HepG2 (cell line): Measurements from ENCODE around the gene CASS4. TPM values are rescaled to one million over a fixed set of nuclear protein-coding genes. Genes with fewer than 3 reads are reported as not detected.

Experiments
- ATAC-seq: fragments of 200-7000 bp; cut with Tn5 transposase; 3 replicates; pipeline ENCODE4 v1.9.1; 2020; ENCODE audit warnings: mild to moderate bottlenecking, moderate library complexity
- BruUV-seq: library from RNA; stranded (reverse); fragments of 400-500 nt; replicated peaks from 2 replicates; lab custom pipeline; 2021; lab: Mats Ljungman, UMichigan
- CTCF ChIA-PET: fragments of 300-600 bp; formaldehyde crosslinking; extraction: SDS; loops from one replicate; lab custom pipeline; 2021; ENCODE audit warnings: low total read pairs, inconsistent platforms, low intra/inter-chr PET ratio; lab: Yijun Ruan, JAX
- POLR2A ChIA-PET: fragments of 350-600 bp; sonication (Branson Sonifier 250); formaldehyde crosslinking; loops from one replicate; lab custom pipeline; 2020; ENCODE audit warnings: antibody characterized with exemption, inconsistent platforms; lab: Yijun Ruan, JAX
- DNase-seq: peaks from one replicate; pipeline ENCODE4 v3.0.0-alpha.2; 2015; ENCODE audit warnings: low spot score
- FAIRE-seq: peaks from 3 replicates; lab custom pipeline; 2011; peaks lifted over from hg19 to GRCh38; lab: Jason Lieb, UNC
- H2AFZ ChIP-seq: one replicate; pipeline ENCODE4 v1.6.1; 2011; ENCODE audit warnings: low read length, inconsistent platforms
- H3K27ac ChIP-seq: fragments of 300-600 bp; 3 replicates; pipeline ENCODE4 v1.8.0; 2011; ENCODE audit warnings: mixed run types, mild to moderate bottlenecking, mixed read lengths, low read length, inconsistent platforms; ENCODE audit not compliant: insufficient read depth; ENCODE audit errors: extremely low read length
- H3K27me3 ChIP-seq, 2 experiments: fragments of 200-600 bp in 1 of 2; 2 replicates in 1 of 2; 3 replicates in 1 of 2; pipeline versions ENCODE4 v1.6.0 to v1.8.0; 2011; ENCODE audit warnings: low read length in 2 of 2, mild to moderate bottlenecking in 2 of 2, moderate library complexity in 2 of 2, inconsistent platforms in 1 of 2; ENCODE audit not compliant: insufficient read depth in 2 of 2, control insufficient read depth in 1 of 2
- H3K36me3 ChIP-seq, 2 experiments: fragments of 200-600 bp in 1 of 2; replicated peaks in 1 of 2; 2 replicates in 1 of 2; 3 replicates in 1 of 2; pipeline versions ENCODE4 v1.5.1 to v1.8.0; 2011; ENCODE audit warnings: low read length in 2 of 2, inconsistent platforms in 1 of 2; ENCODE audit not compliant: insufficient read depth in 2 of 2, control insufficient read depth in 1 of 2
- H3K4me1 ChIP-seq: 2 replicates; pipeline ENCODE4 v1.5.1; 2012; ENCODE audit warnings: low read length, inconsistent platforms; ENCODE audit not compliant: insufficient read depth
- H3K4me2 ChIP-seq: 2 replicates; pipeline ENCODE4 v1.6.0; 2011; ENCODE audit warnings: low read depth, low read length, inconsistent platforms
- H3K4me3 ChIP-seq, 3 experiments: fragments of 200-600 bp in 1 of 3; sonication (generic), shearing (Covaris generic) in 1 of 3; replicated peaks in 1 of 3; 2 replicates each; pipeline ENCODE4 v1.5.1; 2011 to 2016; ENCODE audit warnings: low read length in 3 of 3, inconsistent platforms in 2 of 3, low read depth in 2 of 3, mild to moderate bottlenecking in 2 of 3, control low read depth in 1 of 3, mixed read lengths in 1 of 3; ENCODE audit not compliant: insufficient read depth in 1 of 3
- H3K79me2 ChIP-seq: one replicate; pipeline ENCODE4 v1.6.1; 2011; ENCODE audit warnings: low read length, inconsistent platforms; ENCODE audit not compliant: insufficient read depth
- H3K9ac ChIP-seq: 2 replicates; pipeline ENCODE4 v1.6.0; 2011; ENCODE audit warnings: mild to moderate bottlenecking, low read depth, low read length, inconsistent platforms; ENCODE audit not compliant: insufficient read depth
- H3K9me3 ChIP-seq: 2 replicates; pipeline ENCODE4 v1.5.1; 2012; ENCODE audit warnings: mild to moderate bottlenecking, low read length
- H4K20me1 ChIP-seq: 2 replicates; pipeline ENCODE4 v1.6.0; 2011; ENCODE audit warnings: inconsistent platforms, mild to moderate bottlenecking, low read length, moderate library complexity; ENCODE audit not compliant: insufficient read depth
- DNMT1 ChIP-seq: sonication (generic); formaldehyde crosslinking; IDR thresholded peaks from 2 replicates; pipeline ENCODE4 v1.5.1; 2020; ENCODE audit warnings: mild to moderate bottlenecking, missing genetic modification reagents
- PRMT3 ChIP-seq: sonication (generic); formaldehyde crosslinking; IDR thresholded peaks from 2 replicates; pipeline ENCODE4 v1.8.1; 2022; ENCODE audit warnings: low read depth, mild to moderate bottlenecking, moderate library complexity, missing genetic modification reagents, borderline replicate concordance
- THYN1 ChIP-seq: sonication (generic); formaldehyde crosslinking; IDR thresholded peaks from 2 replicates; pipeline ENCODE4 v1.8.1; 2023; ENCODE audit warnings: low read depth, mild to moderate bottlenecking, moderate library complexity, missing genetic modification reagents, borderline replicate concordance
- ZBTB2 ChIP-seq: sonication (generic); formaldehyde crosslinking; IDR thresholded peaks from 2 replicates; pipeline ENCODE4 v1.8.0; 2022; ENCODE audit warnings: low read depth, missing genetic modification reagents
- ZNF143 ChIP-seq: sonication (generic); formaldehyde crosslinking; IDR thresholded peaks from 2 replicates; pipeline ENCODE4 v1.4.0; 2020; ENCODE audit warnings: missing genetic modification reagents
- ZNF770 ChIP-seq: sonication (generic); formaldehyde crosslinking; IDR thresholded peaks from 2 replicates; pipeline ENCODE4 v1.5.0; 2020; ENCODE audit warnings: mild to moderate bottlenecking, missing genetic modification reagents
- ZNF850 ChIP-seq: sonication (generic); formaldehyde crosslinking; conservative IDR thresholded peaks from 2 replicates; pipeline ENCODE4 v1.9.0; 2021; ENCODE audit warnings: mild to moderate bottlenecking, missing genetic modification reagents
- WGBS: methylation state at CpG from one replicate; pipeline ENCODE4 v1.1.6; 2017; ENCODE audit warnings: low lambda C conversion rate; 5-methylcytosine and 5-hydroxymethylcytosine counted together
- in situ Hi-C: cut with HindIII; loops from 2 replicates; pipeline ENCODE4 v1.10.0; 2017; ENCODE audit warnings: low pct_unique_long_range_greater_than_20kb; ENCODE audit not compliant: extremely low pct_ligation_motif_present
- intact Hi-C: fragments of 100-400 bp; cut with micrococcal nuclease; formaldehyde crosslinking; loops from one replicate; pipeline ENCODE4 v1.10.0; 2022; ENCODE audit not compliant: unreplicated experiment
- polyA plus RNA-seq, 8 experiments: library from polyadenylated mRNA; depleted of rRNA in 3 of 8; stranded (reverse) in 7 of 8; unstranded in 1 of 8; fragments of >200 nt; fragmentation: Illumina TruSeq in 4 of 8; extraction: Trizol in 4 of 8; gene quantifications; 2 replicates each; pipeline versions ENCODE4 v1.2.1 to v1.2.3, GENCODE V29; 2011 to 2016; ENCODE audit warnings: low read depth in 4 of 8, missing spikeins in 1 of 8, mixed read lengths in 1 of 8; ENCODE audit not compliant: insufficient read depth in 1 of 8
- total RNA-seq, 5 experiments: library from RNA; depleted of rRNA; stranded (reverse); fragments of >200 nt; fragmentation: Illumina TruSeq; extraction: Trizol; gene quantifications; 2 replicates each; pipeline ENCODE4 v1.2.3, GENCODE V29; 2016; ENCODE audit warnings: low read depth in 1 of 5
- TF ChIP-seq, protein P1 (sequence below): fragments of 450-650 bp; IDR thresholded peaks from 2 replicates; pipeline ENCODE4 v1.6.1; 2017; ENCODE audit warnings: mild to moderate bottlenecking

The CASS4 gene
- total and polyA plus RNA-seq, 2 of the 13 experiments (the other 11 are each of a cell fraction or from before 2014, with no cell fraction given): 0.17 to 0.49 TPM

GRCh38 chr20:56488566-56488965 is 76.5 kb downstream of the CASS4 start:
- Histone ChIP-seq H3K9me3 (no peaks in the 10 kb centered on the region), H3K4me1 (no peaks in the 10 kb centered on the region), H3K4me2 (no peak overlapping the region), H3K36me3 (peaks cover 29 to 71% of the 10 kb centered on the region in 2 experiments), H3K9ac (no peak overlapping the region), H3K27ac (no peak overlapping the region), H2AFZ (no peak overlapping the region), H3K4me3 (no peak overlapping the region), H3K79me2 (no peaks in the 10 kb centered on the region), H3K27me3 (no peaks in the 10 kb centered on the region), H4K20me1 (no peaks in the 10 kb centered on the region; the same call in 1 of the 2 replicates)
- TF ChIP-seq PRMT3 (no peak), DNMT1 (CRISPR knock-in tag) (no peak), ZNF143 (CRISPR knock-in tag) (no peak), ZNF770 (CRISPR knock-in tag) (peak; percentile 75), ZNF850 (CRISPR knock-in tag) (no peak), THYN1 (CRISPR knock-in tag) (no peak), ZBTB2 (CRISPR knock-in tag) (no peak)
- TF ChIP-seq, protein P1, sequence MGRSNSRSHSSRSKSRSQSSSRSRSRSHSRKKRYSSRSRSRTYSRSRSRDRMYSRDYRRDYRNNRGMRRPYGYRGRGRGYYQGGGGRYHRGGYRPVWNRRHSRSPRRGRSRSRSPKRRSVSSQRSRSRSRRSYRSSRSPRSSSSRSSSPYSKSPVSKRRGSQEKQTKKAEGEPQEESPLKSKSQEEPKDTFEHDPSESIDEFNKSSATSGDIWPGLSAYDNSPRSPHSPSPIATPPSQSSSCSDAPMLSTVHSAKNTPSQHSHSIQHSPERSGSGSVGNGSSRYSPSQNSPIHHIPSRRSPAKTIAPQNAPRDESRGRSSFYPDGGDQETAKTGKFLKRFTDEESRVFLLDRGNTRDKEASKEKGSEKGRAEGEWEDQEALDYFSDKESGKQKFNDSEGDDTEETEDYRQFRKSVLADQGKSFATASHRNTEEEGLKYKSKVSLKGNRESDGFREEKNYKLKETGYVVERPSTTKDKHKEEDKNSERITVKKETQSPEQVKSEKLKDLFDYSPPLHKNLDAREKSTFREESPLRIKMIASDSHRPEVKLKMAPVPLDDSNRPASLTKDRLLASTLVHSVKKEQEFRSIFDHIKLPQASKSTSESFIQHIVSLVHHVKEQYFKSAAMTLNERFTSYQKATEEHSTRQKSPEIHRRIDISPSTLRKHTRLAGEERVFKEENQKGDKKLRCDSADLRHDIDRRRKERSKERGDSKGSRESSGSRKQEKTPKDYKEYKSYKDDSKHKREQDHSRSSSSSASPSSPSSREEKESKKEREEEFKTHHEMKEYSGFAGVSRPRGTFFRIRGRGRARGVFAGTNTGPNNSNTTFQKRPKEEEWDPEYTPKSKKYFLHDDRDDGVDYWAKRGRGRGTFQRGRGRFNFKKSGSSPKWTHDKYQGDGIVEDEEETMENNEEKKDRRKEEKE: no peak
- no peak for FAIRE-seq
- no peak for DNase-seq
- no peak for ATAC-seq
- 95% methylated on average over 5 of the region's 5 CpGs for WGBS
- no TSS peak for BruUV-seq
- intact Hi-C loops (no loop called here), in situ Hi-C loops (no loop called here)
- POLR2A ChIA-PET: no interaction called here
- CTCF ChIA-PET: no interaction called here
